GM19438 (cell line): ENCODE data around the gene KCNH1.

ENCODE experiments used
- ATAC-seq: cut with Tn5 transposase; IDR thresholded peaks from one replicate; pipeline ENCODE4 v1.9.1; 2021; ENCODE audit warnings: low read depth; ENCODE audit not compliant: unreplicated experiment

Gene KCNH1

GRCh38 chr1:210932104-210932503, 201.8 kb downstream of the KCNH1 start:
- ATAC-seq = no peak

DNA sequence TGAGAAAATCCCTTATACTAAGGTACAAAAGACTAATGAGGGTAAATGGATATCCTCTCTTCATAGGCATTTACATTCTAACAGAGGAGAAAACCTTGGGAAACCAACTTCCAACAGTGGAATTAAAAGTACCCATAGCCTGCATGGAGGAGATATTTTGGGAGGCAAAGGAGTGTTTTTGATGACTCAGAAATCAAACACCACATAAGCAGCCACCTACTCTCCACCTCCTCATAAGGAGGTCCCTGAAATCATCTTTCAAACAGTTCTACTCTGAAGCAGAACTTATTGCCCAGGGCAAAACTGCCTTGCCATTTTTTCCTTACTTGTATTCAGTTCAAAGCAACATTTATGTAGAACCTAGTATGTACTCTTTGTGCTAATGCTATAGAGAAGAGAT, 211.3 kb downstream of the KCNH1 start:
- ATAC-seq = no peak

GRCh38 chr1:210920716-210921694, 212.9 kb downstream of the KCNH1 start:
- no peak for ATAC-seq

DNA sequence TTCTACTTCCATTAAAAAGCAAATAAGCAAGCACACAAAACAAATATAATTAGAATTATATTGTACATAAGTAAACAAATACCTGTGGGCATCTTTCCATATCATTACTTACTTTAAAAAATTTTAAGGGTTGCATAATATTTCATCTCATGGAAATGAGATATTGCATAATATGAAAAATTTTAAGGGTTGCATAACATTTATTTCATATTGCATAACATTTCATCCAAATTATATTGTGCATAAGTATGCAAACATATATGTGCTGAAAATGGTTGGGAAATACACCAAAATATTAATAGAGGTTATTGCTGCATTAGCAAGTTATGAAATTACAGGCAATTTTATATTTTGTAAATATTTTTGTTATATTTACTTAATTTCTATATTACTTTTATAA, 213.7 kb downstream of the KCNH1 start:
- no peak for ATAC-seq

- no peak for ATAC-seq
Measured at GRCh38 chr1:210918893-210919292, 215.1 kb downstream of the KCNH1 start.

GRCh38 chr1:210917560-210918169, 216.3 kb downstream of the KCNH1 start:
- ATAC-seq = no peak

DNA sequence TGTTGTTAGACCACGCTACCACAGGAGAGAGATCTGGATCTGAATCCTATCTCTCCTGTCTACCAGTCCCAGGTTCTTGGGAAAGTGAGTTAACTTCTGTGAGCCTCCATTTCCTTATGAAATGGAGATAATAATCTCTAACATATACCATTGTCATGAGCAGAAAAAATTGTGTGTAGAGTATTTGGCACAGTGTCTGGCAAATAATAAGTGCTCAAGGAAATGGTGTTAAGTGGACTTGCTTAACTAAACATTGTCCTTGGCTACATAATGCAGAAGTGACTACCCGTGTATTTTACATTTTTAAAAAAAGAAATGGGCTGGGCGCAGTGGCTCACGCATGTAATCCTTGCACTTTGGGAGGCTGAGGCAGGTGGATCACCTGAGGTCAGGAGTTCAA, 217.4 kb downstream of the KCNH1 start:
- ATAC-seq = no peak

- ATAC-seq = no peak
Measured at GRCh38 chr1:210915890-210916507, 217.9 kb downstream of the KCNH1 start.

- ATAC-seq = no peak
Measured at GRCh38 chr1:210912752-210913151, 221.2 kb downstream of the KCNH1 start.

- ATAC-seq = no peak
Measured at GRCh38 chr1:210910020-210910575, 223.8 kb downstream of the KCNH1 start.

DNA sequence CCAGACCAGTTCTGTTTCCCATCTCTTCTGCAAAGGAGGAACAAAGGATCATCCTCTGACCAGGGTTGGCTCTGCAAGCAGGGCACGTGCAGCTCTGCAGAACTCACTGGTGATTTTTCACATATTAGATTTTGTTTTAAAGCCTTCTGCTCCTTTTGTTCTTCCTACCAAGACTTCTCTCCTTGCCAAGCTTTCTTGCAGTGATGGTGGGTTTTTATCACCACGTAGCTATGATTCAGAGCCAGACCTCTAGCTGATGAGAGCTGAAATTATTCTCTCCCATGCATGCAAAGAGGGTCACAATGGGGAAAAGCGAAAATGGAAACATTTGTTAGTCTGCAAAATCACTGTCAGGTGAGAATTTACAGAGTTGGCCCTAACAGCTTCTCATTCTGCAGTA, 225.2 kb downstream of the KCNH1 start:
- ATAC-seq = no peak

DNA sequence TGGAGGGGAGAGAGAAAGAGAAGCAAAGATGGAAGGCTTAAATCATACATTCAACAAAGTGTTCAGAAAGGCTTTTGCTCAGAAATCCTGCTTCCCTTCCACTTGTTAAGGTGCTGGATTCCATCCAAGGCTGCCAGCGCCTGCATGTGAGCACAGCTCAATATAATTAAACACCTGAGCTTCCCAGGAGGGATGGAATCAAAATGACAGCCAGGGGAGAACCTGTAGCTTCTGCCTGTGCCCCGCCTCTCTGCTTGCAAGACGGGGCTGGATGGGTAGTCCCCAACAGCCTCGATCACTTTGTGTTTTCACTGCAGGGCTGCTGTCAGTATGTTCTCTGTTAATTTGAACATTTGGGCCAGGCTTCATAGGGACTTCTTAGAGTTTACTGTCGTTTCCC, 225.7 kb downstream of the KCNH1 start:
- ATAC-seq = no peak

DNA sequence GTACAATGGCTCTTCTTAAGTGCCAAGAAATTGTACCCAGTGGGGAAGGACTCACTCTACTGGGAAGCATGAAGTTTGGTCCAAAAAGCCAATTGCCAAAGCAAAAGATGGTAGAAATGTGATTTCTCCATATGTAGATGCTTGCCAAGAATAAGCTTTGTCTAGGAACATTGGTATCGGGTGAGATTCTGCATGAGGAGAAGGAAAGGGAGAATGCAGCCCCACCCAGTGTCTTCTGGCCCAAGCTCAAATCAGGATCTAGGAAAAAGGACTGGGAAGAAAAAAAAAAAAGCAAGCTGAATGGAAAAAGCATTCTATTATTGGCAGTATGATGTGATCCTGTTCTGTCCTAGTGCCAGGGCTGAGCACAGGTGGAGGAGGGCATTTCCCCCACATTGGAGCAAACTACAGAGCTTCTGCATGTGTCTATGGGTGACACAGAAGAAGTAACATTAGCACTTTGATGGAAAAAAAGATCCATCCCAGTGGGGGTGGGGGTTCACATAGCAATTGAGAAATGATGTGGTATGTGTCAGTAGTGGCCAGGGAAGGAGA, 226.6 kb downstream of the KCNH1 start:
- no peak for ATAC-seq

DNA sequence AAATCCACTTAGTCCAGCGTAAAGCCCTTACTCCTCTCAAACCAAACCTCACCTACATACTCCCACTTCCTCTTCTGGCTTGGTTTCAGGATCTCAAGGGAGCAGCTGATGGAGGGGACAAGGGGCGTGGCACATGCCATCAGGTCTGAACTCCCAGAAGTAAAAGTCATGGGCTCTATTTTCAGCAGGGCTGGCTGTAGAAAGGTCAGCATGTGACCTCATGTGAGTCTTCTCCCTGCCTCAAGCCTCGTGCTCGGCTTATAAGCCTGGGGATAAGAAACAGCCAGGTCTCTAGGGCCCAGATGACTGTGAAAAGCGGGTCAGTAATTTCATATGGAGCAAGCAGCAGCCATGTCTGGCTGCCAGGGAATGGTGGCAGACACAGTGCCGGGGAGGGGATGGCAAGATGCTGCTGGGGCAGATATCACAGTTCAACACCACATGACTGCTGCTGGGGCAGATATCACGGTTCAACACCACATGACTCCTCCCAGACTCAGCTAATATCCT, 227.9 kb downstream of the KCNH1 start:
- ATAC-seq = no peak

DNA sequence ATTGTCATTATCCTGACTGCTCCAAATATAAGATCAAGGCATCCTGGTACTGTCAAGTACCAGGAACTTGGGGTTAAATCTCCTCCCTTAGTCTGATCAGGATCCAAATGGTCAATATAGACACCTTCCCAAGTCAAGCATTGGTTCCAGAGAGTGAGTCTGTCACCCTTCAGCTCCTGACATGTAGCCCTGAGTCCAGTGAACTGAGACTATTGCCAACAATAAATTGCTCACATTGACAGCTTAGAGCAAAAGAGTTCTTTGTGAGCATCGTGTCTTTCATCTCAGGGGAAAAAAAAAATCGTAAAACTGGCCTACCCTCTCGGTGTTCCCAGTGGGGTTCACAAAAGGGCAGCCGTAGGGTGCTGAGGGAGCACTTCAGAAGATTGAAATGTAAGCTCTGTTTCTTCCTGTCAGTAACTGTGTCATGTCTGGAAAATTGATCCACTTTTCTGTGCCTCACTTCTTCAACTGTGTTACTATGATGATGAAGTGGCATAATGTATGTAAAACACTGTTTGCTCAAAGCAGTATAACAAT, 228.5 kb downstream of the KCNH1 start:
- no peak for ATAC-seq

DNA sequence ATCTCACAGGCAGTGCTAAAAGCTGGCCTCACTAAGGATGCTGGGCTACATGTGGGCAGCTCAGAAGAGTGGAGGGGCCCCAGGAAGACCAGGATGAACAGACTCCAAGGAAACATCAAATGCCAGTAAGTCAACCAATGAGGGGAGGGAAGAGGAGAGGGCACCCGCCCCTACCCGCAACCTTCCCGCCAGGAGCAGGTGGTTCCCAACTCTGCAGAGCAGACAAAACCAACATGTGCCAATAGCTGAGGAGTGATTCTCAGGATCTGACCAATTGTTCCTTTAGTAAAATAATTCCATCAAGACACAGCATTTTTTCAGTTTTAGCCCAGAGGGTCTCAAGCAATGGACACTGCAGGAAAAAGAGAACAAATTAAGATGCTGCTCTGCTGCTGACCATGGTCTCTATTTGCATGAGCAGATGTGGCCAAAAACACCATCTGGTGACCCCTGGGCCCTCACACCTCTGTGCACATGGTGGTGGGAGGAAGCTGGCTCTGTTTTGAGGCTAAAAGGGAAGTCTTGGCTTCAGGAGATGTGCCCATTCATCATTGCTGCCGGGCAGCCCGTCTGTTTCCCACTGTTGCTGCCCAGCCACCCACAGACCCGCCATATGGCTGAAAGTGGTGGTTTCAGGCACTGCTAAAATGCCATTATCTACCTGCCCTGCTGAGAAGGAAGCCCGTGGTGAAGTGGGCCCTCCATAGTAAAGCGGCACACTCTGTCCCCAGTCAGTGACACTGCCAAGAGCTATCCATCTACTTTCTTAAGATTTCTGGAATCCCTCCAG, 231.8 kb downstream of the KCNH1 start:
- ATAC-seq = no peak

DNA sequence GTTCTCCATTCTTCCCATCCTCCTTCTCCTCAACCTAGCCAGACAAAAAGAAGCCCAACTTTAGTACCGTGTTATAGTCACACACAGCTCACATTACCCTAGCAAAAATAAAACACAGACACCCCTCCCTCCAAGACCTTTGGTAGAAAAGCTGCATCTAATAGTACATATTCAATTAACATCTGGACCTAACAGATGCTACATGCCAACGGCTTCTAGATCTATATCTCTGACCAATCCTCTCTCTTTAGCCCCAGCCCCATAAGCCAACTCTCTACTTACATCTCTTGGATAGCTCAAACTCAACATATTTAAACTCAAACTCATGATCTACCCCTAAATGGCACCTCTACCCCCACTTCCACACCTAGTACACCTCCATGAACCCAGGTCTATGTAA, 233.1 kb downstream of the KCNH1 start:
- no peak for ATAC-seq

- no peak for ATAC-seq
Measured at GRCh38 chr1:210900079-210900478, 233.9 kb downstream of the KCNH1 start.

DNA sequence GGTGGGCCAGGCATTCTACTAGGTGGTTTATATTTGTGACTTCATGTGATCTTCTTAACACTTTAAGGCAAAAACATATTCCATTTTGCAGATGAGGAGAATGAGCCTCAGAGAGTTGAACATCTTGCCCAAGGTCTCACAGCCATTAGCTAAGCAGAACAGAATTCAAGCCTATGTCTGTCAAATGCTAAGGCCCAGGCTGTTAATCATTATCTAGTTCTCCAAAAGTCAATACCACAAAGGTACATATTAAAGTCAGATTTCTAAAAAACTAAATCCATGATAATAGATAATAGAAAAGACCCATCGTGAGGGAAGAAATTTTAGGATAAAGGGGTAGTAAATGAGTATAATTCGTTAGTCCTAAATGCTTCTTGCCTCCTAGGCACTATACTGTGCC, 234.3 kb downstream of the KCNH1 start:
- no peak for ATAC-seq

GRCh38 chr1:210898473-210898872, 235.5 kb downstream of the KCNH1 start:
- no peak for ATAC-seq
